Stimulated activated CD8-positive, alpha-beta memory T cell treated with anti-CD3 and anti-CD28 coated beads, Interleukin-15, amount 100 ng/mL, for 1 hour (primary cell): ENCODE measurements around the gene TOM1L2.
A peak's percentile ranks its signal among the peaks of the same experiment; 100 is the strongest.

ENCODE experiments used
- DNase-seq: peaks from one replicate; pipeline ENCODE4 v3.0.0-alpha.2; 2020; ENCODE audit warnings: low read depth

TOM1L2 gene

GRCh38 chr17:17848311-17849082 lies 123.7 kb downstream of the TOM1L2 start:
- no peak for DNase-seq

DNA sequence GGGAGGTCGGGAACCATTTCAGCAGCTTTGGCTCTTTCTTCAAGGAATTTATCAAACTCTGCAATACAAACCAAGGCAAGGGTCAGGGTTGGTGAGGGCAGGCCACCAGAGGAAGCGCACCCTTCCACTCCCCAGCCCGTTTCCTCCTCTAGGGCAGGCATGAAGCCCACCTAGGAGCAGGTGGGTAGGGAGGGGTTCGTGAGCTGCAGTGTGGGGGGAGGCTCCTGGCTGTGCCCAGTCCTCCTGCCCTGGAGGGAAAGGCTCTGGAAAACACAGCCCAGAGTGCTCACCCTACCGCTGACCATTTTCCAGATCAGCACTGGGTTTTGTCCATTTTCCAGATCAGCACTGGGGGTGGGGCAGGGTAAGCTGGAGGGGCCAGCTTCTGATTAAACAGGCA lies 124.5 kb downstream of the TOM1L2 start:
- no peak for DNase-seq

DNA sequence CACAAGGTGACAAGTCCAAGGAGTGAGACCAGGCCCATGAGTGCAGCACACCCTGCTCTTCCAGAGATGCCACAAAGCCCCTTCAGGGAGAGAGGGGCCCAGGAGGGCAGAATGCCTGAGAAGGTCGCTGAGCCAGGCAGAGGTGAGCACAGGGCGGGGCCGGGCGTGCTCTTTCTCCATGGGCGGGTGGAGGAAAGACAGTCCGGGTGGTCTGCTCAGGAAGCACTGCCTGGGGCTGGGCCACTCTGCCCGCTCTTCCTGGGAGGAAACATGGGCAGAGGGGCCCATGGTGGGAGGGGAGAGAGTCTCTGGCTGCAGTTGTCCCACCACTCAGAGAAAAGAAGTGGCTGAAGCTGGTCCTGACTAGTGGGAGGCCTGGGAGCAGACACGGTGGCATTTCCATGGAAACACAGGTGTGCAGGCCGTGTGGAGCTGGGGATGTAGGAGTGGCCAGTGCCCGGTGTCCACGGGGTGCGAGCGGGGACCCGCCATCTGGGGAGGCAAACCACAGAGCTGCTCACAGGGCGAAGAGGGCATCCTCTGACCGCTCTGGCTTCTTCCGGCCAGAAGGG lies 125.0 kb downstream of the TOM1L2 start:
- DNase-seq = no peak

DNA sequence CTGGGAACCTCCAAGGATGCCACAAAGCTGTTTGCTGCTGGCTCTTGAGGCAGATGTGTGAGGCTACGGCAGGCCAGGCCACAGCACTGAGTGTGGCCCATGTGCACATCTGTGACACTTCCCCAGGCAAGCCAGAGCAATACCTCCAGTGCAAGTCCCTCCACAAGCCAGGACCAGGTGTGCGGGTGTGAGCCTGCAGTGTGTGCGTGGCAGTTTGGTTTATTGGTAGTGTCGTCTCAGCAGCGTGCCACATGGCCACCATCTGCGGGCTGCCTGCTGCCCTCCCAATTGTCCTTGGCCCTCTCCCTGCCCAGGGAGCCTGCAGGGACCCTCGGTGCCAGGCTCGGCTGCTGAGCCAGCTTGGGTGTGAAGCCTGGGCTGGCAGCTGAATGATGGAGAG lies 125.6 kb downstream of the TOM1L2 start:
- no peak for DNase-seq

- DNase-seq = no peak
Measured at GRCh38 chr17:17846003-17846402, 126.2 kb downstream of the TOM1L2 start.

DNA sequence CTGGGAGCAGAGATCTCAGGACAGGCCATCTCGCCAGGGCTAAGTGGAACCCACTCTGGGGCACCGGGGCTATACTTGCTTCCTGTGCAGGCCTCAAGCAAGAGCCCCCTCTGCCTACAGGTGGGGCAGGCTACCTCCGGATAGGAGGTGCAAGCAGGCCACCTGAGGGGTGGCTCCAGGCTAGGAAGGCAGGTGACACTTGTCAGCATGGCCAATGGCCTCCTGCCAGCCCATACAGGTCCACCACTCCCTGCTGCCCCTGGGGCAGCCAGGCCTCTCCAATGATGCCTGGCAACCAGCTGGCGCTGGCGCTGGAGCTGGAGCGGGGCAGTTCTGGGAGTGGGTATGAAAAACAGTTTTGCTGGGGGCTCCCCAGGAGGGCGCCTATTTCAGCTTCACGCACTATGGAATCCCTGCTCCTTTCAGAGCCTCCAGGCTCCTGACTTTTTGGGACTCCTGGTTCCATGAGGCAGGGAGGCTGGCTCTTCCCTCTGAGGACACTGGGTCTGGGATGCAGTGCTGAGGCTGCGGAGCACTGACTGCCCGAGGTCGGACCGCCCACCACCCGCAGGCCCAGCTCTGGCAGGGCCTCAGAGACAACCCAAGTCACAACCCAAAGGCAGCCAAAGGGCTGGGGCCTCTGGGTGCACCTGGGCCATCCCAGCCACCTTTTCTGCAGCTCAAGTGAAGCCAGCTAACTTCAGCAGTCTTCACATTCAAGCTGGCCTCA lies 127.0 kb downstream of the TOM1L2 start:
- DNase-seq = no peak

DNA sequence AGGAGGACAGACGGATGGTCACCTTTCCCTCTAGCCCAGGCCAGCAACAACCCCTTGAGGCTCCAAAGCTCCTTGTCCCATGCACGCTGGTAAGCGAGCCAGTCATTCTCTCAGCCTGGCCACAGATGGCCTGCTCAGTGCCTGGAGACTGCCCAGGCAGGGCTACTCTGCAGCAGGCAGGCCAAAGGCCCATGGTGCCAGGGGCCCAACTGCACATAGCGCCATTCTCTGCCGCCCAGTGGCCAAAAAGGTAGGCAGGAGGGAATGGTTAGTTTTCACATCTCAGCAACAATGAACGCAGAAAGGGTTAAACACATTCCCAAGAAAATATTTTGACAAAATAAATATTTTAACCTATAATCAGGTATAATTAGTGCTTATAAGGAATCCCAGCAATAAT lies 127.7 kb downstream of the TOM1L2 start:
- no peak for DNase-seq

- no peak for DNase-seq
Measured at GRCh38 chr17:17844079-17844478, 128.1 kb downstream of the TOM1L2 start.

GRCh38 chr17:17843096-17843495 lies 129.1 kb downstream of the TOM1L2 start:
- no peak for DNase-seq

- DNase-seq = no peak
Measured at GRCh38 chr17:17842111-17842876, 129.9 kb downstream of the TOM1L2 start.

- DNase-seq = no peak
Measured at GRCh38 chr17:17841601-17842025, 130.6 kb downstream of the TOM1L2 start.

- DNase-seq = no peak
Measured at GRCh38 chr17:17840751-17841591, 131.2 kb downstream of the TOM1L2 start.

GRCh38 chr17:17839791-17840707 lies 132.2 kb downstream of the TOM1L2 start:
- peak; percentile 51 for DNase-seq

GRCh38 chr17:17837966-17838962 lies 133.9 kb downstream of the TOM1L2 start:
- DNase-seq = no peak

- no peak for DNase-seq
Measured at GRCh38 chr17:17837380-17837821, 134.8 kb downstream of the TOM1L2 start.

DNA sequence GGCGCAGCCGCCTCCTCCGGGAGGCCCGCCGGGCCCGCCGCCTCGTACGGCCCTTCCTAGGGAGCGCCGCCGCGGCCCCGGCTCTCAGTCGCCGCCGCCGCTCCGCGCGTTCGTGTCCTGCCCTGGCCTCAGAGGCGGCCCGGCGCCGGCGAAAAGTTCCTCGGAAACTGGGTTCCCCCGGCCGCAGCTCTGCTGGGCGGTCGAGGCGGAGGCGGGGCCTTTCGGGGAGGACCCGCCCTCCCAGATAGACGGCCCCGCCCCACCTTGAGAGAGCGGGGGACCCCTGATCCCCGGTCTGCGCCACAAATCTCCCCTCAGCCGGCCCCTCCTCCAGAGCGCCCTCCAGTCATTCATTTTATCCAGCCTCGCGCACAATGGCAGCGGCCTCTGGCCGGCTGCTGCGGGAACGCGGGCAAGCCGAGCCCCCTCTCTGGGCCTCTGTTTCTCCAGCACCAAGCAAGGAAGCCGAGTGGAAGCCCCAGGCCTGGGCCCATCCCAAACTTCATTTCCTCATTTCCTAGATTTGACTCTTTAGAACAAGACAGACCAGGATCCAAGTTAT lies 135.3 kb downstream of the TOM1L2 start, which contains the start of gene SREBF1:
Gene SREBF1 (minus strand): TSS at position 169 of the 562 bp plus-strand sequence. CDS start 169 bp downstream, outside the sequence.
- DNase-seq = no peak

DNA sequence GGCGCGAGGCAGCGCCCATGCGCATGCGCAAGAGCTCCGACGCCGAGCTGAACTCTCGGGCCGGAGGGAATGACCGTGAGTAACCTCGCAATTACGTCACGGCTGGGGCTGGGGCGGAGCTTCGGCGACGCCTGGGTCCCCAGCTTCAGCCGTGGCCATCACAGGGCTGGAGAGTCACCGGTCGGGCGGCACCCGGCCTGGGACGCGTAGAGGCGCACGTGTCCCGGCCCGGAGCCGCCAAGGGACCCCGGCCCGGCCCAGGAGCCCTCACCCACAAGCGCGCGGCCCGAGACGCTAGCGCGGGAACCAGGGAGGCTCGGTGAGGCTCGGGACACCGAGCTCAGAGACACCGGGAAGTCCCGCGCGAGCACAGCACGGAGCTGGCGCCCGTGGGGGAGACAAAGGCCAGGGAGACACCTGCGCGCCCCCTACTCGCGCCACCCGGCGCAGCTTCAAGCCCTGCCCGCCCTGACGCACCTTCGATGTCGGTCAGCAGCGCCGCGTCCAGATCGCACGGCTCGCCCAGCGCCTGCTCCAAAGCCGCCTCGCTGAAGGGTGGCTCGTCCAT lies 135.9 kb downstream of the TOM1L2 start:
- peak; percentile 92 for DNase-seq
